CD4-positive, alpha-beta memory T cell (primary cell): ENCODE results near the gene SGIP1. TPM values are rescaled to one million over a fixed set of nuclear protein-coding genes. Genes with fewer than 3 reads are reported as not detected.

Experiments used
- CTCF ChIA-PET: fragments of 350-600 bp; sonication (Branson Sonifier 250); formaldehyde crosslinking; loops from one replicate; lab custom pipeline; 2021; ENCODE audit warnings: inconsistent platforms; ENCODE audit not compliant: partially characterized antibody; lab: Charles Lee
- POLR2A ChIA-PET: fragments of 350-600 bp; sonication (Branson Sonifier 250); formaldehyde crosslinking; loops from one replicate; lab custom pipeline; 2021; ENCODE audit not compliant: partially characterized antibody; lab: Charles Lee
- DNase-seq, 5 donors: peaks; one replicate each; pipeline versions ENCODE4 v3.0.0 to v3.0.0-alpha.2; 2020 to 2022; ENCODE audit warnings: mixed read lengths in 1 of 5
- H3K27ac ChIP-seq: one replicate; pipeline ENCODE4 v1.7.0; 2013; ENCODE audit warnings: low read depth, low read length
- H3K27me3 ChIP-seq: 2 replicates; pipeline ENCODE4 v1.7.0; 2013; ENCODE audit warnings: mild to moderate bottlenecking, low read length, moderate library complexity; ENCODE audit not compliant: insufficient read depth
- H3K36me3 ChIP-seq: 2 replicates; pipeline ENCODE4 v1.7.0; 2013; ENCODE audit warnings: mild to moderate bottlenecking, low read length, moderate library complexity; ENCODE audit not compliant: insufficient read depth
- H3K4me1 ChIP-seq: 2 replicates; pipeline ENCODE4 v1.7.0; 2013; ENCODE audit warnings: mild to moderate bottlenecking, low read length, moderate library complexity; ENCODE audit not compliant: insufficient read depth
- H3K4me3 ChIP-seq, 2 donors: one replicate each; pipeline ENCODE4 v1.7.0; 2013; ENCODE audit warnings: low read length in 2 of 2, mild to moderate bottlenecking in 1 of 2
- H3K9me3 ChIP-seq, 2 donors: one replicate each; pipeline ENCODE4 v1.7.0; 2013; ENCODE audit warnings: low read length in 2 of 2, control low read depth in 1 of 2; ENCODE audit not compliant: control insufficient read depth in 1 of 2
- H3K27ac Mint-ChIP-seq, 7 donors: one replicate each; pipeline ENCODE4 v1.8.0; 2020 to 2021; ENCODE audit warnings: mixed read lengths in 7 of 7, mild to moderate bottlenecking in 6 of 7, inconsistent platforms in 3 of 7, moderate library complexity in 3 of 7
- H3K27me3 Mint-ChIP-seq, 2 donors: one replicate each; pipeline ENCODE4 v1.8.0; 2020 to 2021; ENCODE audit warnings: mixed read lengths in 2 of 2
- H3K36me3 Mint-ChIP-seq, 2 donors: one replicate each; pipeline ENCODE4 v1.8.0; 2020 to 2021; ENCODE audit warnings: mixed read lengths in 2 of 2, inconsistent platforms in 1 of 2, mild to moderate bottlenecking in 1 of 2
- H3K4me1 Mint-ChIP-seq, 4 donors: one replicate each; pipeline ENCODE4 v1.8.0; 2020 to 2021; ENCODE audit warnings: mixed read lengths in 4 of 4, mild to moderate bottlenecking in 1 of 4
- H3K4me3 Mint-ChIP-seq, 8 donors: one replicate each; pipeline ENCODE4 v1.8.0; 2020 to 2021; ENCODE audit warnings: mixed read lengths in 8 of 8, mild to moderate bottlenecking in 7 of 8, moderate library complexity in 6 of 8, inconsistent platforms in 3 of 8
- H3K9me3 Mint-ChIP-seq, 8 donors: one replicate each; pipeline ENCODE4 v1.8.0; 2020 to 2021; ENCODE audit warnings: mixed read lengths in 8 of 8, mild to moderate bottlenecking in 5 of 8, inconsistent platforms in 3 of 8, moderate library complexity in 1 of 8
- intact Hi-C: fragments of 100-400 bp; cut with micrococcal nuclease; formaldehyde crosslinking; loops from one replicate; pipeline ENCODE4 v1.15.1; 2023
- polyA plus RNA-seq, 2 donors: library from polyadenylated mRNA; unstranded; fragments of 300-500 nt; fragmentation: Illumina TruSeq; gene quantifications; one replicate each; pipeline ENCODE4 v1.2.3, GENCODE V29; 2021
- total RNA-seq, 2 experiments: library from RNA; stranded (reverse); gene quantifications; one replicate each; pipeline ENCODE4 v1.2.3, GENCODE V29; 2021

SGIP1 gene
- total and polyA plus RNA-seq, 4 experiments from 2014 or later = not detected

DNA sequence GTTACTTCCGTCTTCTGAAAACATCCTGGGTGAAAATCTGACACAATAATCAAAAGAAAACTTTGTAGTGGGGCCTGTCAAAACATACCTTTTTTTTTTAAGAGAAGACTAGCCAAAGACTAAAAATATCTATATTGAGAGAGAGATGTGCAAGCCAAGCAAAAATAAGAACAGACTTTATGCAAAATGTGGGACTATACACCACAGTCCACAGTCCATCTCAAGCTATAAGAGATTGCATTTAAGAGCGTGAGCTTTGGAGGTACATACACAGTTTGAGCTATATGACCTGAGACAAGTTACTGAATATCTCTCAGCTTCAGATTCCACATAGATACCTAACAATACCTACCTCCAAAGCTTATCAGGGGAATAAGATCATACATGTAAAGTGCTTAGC is 153.4 kb downstream of the SGIP1 start:
- ChIA-PET POLR2A (no interaction called here), CTCF (no interaction called here)
- Mint-ChIP-seq H3K27me3 (peaks cover 10 to 15% of the 10 kb centered on the region in 2 donors), H3K27ac (no peak overlapping the region), H3K4me1 (no peaks in the 10 kb centered on the region), H3K9me3 (peaks cover 0 to 2% (median 0%) of the 10 kb centered on the region in 8 donors), H3K4me3 (no peak overlapping the region), H3K36me3 (no peaks in the 10 kb centered on the region)
- Histone ChIP-seq H3K27ac (no peak overlapping the region), H3K36me3 (no peaks in the 10 kb centered on the region), H3K4me1 (no peaks in the 10 kb centered on the region), H3K9me3 (no peaks in the 10 kb centered on the region), H3K4me3 (no peak overlapping the region), H3K27me3 (no peaks in the 10 kb centered on the region)
- DNase-seq = no peak
- intact Hi-C loops = no loop called here

DNA sequence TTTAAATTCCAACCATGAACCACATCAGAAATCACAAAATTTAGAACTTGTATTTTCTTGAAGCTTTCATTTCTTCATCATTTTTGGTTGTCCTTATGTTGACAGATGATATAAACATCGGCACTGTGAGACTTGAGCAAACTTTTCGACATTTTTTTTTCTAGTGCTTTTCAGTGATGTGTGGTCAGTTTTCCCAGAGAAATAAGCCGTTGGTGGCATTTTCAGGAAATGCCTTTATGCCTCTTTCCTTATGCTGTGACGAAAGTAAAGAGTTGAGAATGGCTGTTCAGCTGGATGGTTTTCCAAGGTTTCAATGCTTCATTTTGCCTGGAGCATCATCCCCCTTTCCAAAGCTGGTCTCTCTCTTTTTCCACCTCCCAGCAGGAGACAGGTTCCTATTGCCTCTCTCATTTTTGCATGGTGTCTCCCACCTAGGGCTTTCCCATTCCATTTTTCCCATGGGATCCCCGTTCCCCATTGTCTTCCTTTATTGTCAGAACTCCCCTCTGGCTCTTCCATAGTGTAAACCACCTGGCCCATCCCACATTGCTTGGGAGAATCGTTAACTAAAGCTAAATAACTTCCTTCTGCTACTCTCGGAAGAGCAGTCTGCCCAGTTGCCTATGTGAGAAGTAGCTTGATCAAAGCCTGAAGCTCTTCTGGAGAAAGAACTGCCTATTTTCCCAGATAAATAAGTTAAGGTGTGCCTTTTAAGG is 156.9 kb downstream of the SGIP1 start:
- Histone ChIP-seq H3K4me3 (no peak overlapping the region), H3K27me3 (no peaks in the 10 kb centered on the region), H3K4me1 (no peaks in the 10 kb centered on the region), H3K36me3 (no peaks in the 10 kb centered on the region), H3K27ac (no peak overlapping the region), H3K9me3 (no peaks in the 10 kb centered on the region)
- Mint-ChIP-seq H3K36me3 (no peaks in the 10 kb centered on the region), H3K27me3 (peaks cover 11 to 15% of the 10 kb centered on the region in 2 donors), H3K9me3 (no peaks in the 10 kb centered on the region), H3K27ac (no peak overlapping the region), H3K4me1 (peaks cover 0 to 4% (median 2%) of the 10 kb centered on the region in 4 donors), H3K4me3 (no peak overlapping the region)
- POLR2A ChIA-PET = no interaction called here
- DNase-seq = no peak
- CTCF ChIA-PET = no interaction called here
- intact Hi-C loops = no loop called here

DNA sequence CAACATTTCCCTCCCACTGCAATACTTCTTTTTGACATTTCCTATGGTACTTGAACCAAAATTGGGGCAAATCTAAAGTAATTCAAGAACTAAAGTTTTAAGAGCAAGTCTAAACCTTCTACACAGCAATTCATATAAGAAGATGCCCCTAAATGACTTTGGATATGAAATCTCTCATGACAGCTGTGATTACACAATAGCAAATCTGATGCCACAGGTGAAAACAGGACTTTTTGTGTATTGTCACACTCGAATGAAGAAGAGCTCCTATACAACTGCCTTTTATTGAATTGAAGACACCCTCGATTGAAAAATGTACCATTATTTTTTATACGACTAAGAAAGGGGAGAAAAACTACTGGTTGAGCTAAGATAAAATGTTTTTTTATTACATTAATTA is 158.7 kb downstream of the SGIP1 start:
- peaks cover 9 to 15% of the 10 kb centered on the region in 2 donors for H3K27me3 Mint-ChIP-seq
- no peak overlapping the region for H3K27ac Mint-ChIP-seq
- no peak overlapping the region for H3K4me3 Mint-ChIP-seq
- Histone ChIP-seq H3K27ac (no peak overlapping the region), H3K4me1 (no peaks in the 10 kb centered on the region), H3K4me3 (no peak overlapping the region), H3K9me3 (no peaks in the 10 kb centered on the region), H3K36me3 (no peaks in the 10 kb centered on the region), H3K27me3 (no peaks in the 10 kb centered on the region)
- peaks cover 0 to 4% (median 2%) of the 10 kb centered on the region in 4 donors for H3K4me1 Mint-ChIP-seq
- DNase-seq = no peak
- ChIA-PET CTCF (no interaction called here), POLR2A (no interaction called here)
- H3K9me3 Mint-ChIP-seq = no peaks in the 10 kb centered on the region
- no peaks in the 10 kb centered on the region for H3K36me3 Mint-ChIP-seq
- intact Hi-C loops = no loop called here

DNA sequence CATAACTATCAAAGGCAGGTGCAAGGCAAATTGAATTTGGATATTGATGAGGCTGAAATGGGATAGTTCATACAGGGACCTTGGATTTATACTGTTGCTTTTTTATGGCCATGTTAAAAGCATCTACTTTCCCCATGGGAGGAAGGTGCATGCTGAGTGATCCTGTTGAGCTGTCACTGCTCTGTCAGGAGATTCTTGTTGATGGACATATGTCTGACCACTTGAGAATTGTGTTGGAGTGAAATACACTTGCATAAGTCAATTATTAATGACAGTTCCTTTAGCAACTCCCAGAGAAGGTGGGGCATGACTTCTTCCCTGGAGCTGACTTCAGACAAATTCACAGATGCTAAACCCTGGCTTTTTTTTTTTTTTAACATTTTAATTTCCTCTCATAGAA is 159.9 kb downstream of the SGIP1 start:
- H3K36me3 Mint-ChIP-seq = no peaks in the 10 kb centered on the region
- Histone ChIP-seq H3K27ac (no peak overlapping the region), H3K4me1 (no peaks in the 10 kb centered on the region), H3K4me3 (no peak overlapping the region), H3K27me3 (no peaks in the 10 kb centered on the region), H3K9me3 (no peaks in the 10 kb centered on the region), H3K36me3 (no peaks in the 10 kb centered on the region)
- H3K9me3 Mint-ChIP-seq = no peaks in the 10 kb centered on the region
- intact Hi-C loops = no loop called here
- no peak overlapping the region for H3K4me3 Mint-ChIP-seq
- no peak overlapping the region for H3K27ac Mint-ChIP-seq
- DNase-seq = no peak
- peaks cover 0 to 4% (median 2%) of the 10 kb centered on the region in 4 donors for H3K4me1 Mint-ChIP-seq
- H3K27me3 Mint-ChIP-seq = peaks cover 9 to 17% of the 10 kb centered on the region in 2 donors
- CTCF ChIA-PET = no interaction called here
- POLR2A ChIA-PET = no interaction called here

DNA sequence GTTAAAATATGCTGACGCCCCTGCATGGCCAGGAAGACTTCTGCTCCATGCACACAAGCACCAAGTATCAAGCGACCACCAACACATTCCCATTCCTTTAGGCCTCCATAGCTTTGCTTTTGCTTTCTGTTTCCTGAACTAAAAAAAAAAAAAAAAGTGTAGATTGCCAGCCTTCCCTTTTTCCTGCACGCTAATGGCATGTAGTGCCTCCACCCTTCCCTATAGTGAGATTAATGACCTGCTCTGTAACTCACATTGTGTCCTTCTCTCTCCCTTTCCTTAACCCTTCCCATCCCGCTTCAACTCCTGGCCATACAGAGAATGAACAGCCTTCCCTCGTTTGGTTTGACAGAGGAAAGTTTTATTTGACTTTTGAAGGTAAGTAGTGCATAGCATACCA is 161.2 kb downstream of the SGIP1 start:
- DNase-seq = no peak
- CTCF ChIA-PET = no interaction called here
- intact Hi-C loops = no loop called here
- Histone ChIP-seq H3K27ac (no peak overlapping the region), H3K9me3 (no peaks in the 10 kb centered on the region), H3K27me3 (no peaks in the 10 kb centered on the region), H3K36me3 (no peaks in the 10 kb centered on the region), H3K4me1 (no peaks in the 10 kb centered on the region), H3K4me3 (no peak overlapping the region)
- Mint-ChIP-seq H3K4me1 (peaks cover 0 to 4% (median 2%) of the 10 kb centered on the region in 4 donors), H3K9me3 (no peaks in the 10 kb centered on the region), H3K36me3 (no peaks in the 10 kb centered on the region), H3K27ac (no peak overlapping the region), H3K4me3 (no peak overlapping the region), H3K27me3 (peaks cover 9 to 22% of the 10 kb centered on the region in 2 donors)
- POLR2A ChIA-PET = no interaction called here

DNA sequence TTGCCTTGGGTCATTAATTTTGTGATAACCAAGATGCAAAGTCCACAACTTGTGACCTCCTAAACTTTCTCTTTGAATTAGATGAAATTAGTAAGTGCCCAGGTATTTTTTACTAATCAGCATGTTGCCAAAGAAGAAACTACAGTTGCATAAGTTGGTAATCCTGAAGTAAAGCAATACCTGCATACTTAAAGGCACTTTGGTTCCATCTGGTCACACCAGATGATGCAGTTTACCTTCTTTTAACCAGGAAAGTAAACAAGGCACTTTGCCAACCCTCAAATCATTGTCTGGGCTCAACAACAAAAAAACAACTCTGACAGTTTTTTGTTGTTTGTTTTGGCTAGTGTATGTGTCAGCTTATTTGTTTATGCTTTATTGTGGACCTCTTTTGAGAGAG is 162.8 kb downstream of the SGIP1 start:
- H3K9me3 Mint-ChIP-seq = no peaks in the 10 kb centered on the region
- H3K27me3 Mint-ChIP-seq = peaks cover 8 to 16% of the 10 kb centered on the region in 2 donors
- intact Hi-C loops = no loop called here
- CTCF ChIA-PET = interaction anchor here (1.2 kb wide), 1 partner anchor 11 kb away, joined by 3 read pairs; no protein-coding TSS in a partner anchor
- no peaks in the 10 kb centered on the region for H3K36me3 Mint-ChIP-seq
- no peaks in the 10 kb centered on the region for H3K4me1 ChIP-seq
- no peak overlapping the region for H3K4me3 ChIP-seq
- POLR2A ChIA-PET = no interaction called here
- no peak overlapping the region for H3K27ac Mint-ChIP-seq
- no peaks in the 10 kb centered on the region for H3K36me3 ChIP-seq
- no peak for DNase-seq
- no peaks in the 10 kb centered on the region for H3K9me3 ChIP-seq
- no peak overlapping the region for H3K27ac ChIP-seq
- no peaks in the 10 kb centered on the region for H3K27me3 ChIP-seq
- peaks cover 0 to 4% (median 2%) of the 10 kb centered on the region in 4 donors for H3K4me1 Mint-ChIP-seq
- no peak overlapping the region for H3K4me3 Mint-ChIP-seq

DNA sequence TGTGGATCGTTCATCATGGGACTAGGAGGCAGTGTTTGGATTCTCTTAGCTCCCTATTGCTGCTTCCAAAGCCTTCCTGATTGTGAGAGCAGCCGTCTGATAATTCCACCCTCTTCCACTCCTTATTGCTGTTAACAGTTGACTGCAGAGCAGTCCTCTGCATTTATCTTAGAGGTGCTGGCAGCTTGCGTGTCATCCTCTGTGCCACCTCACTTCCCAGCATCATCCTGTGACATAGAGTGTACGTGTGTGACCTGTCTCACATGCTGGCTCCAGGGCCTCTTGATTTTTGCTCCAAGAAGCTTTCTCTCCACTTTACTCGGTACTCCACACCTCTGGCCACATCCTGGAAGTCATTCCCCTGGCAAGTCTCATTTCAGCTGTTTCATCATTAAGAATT is 165.3 kb downstream of the SGIP1 start:
- H3K36me3 Mint-ChIP-seq = no peaks in the 10 kb centered on the region
- peaks cover 0 to 4% (median 2%) of the 10 kb centered on the region in 4 donors for H3K4me1 Mint-ChIP-seq
- no peak overlapping the region for H3K4me3 ChIP-seq
- H3K9me3 ChIP-seq = no peaks in the 10 kb centered on the region
- H3K27me3 Mint-ChIP-seq = peaks cover 7 to 27% of the 10 kb centered on the region in 2 donors
- H3K4me1 ChIP-seq = no peaks in the 10 kb centered on the region
- no peak overlapping the region for H3K27ac Mint-ChIP-seq
- POLR2A ChIA-PET = no interaction called here
- no peaks in the 10 kb centered on the region for H3K36me3 ChIP-seq
- intact Hi-C loops = no loop called here
- no peaks in the 10 kb centered on the region for H3K27me3 ChIP-seq
- no peak overlapping the region for H3K27ac ChIP-seq
- H3K4me3 Mint-ChIP-seq = no peak overlapping the region
- DNase-seq = no peak
- CTCF ChIA-PET = interaction anchor here (1.3 to 1.9 kb wide), 2 partner anchors 26 to 27 kb away, joined by 3 to 4 read pairs; no protein-coding TSS in a partner anchor
- no peaks in the 10 kb centered on the region for H3K9me3 Mint-ChIP-seq
